Neutrophil (primary cell): Measurements from ENCODE around the gene ALG12.

Source experiments
- H3K27ac ChIP-seq: fragments of 200-600 bp; sonication (generic); 2 replicates; pipeline ENCODE4 v1.5.1; 2016; ENCODE audit warnings: mild to moderate bottlenecking, moderate library complexity
- H3K27me3 ChIP-seq: fragments of 200-600 bp; sonication (generic); 2 replicates; pipeline ENCODE4 v1.6.0; 2016; ENCODE audit warnings: mild to moderate bottlenecking
- H3K36me3 ChIP-seq: fragments of 200-600 bp; sonication (generic); 2 replicates; pipeline ENCODE4 v1.5.1; 2017
- H3K4me1 ChIP-seq, 2 experiments: fragments of 200-600 bp in 1 of 2; sonication (generic) in 1 of 2; 1 replicate in 1 of 2; 2 replicates in 1 of 2; pipeline versions ENCODE4 v1.5.1 to v1.6.1; 2013 to 2016; ENCODE audit warnings: low read depth in 1 of 2, low read length in 1 of 2, mild to moderate bottlenecking in 1 of 2, moderate library complexity in 1 of 2; ENCODE audit not compliant: control insufficient read depth in 1 of 2, insufficient read depth in 1 of 2
- H3K4me3 ChIP-seq, 2 experiments: fragments of 200-600 bp in 1 of 2; sonication (generic) in 1 of 2; 1 replicate in 1 of 2; 2 replicates in 1 of 2; pipeline ENCODE4 v1.5.1; 2013 to 2016; ENCODE audit warnings: low read depth in 1 of 2, low read length in 1 of 2, mild to moderate bottlenecking in 1 of 2, moderate library complexity in 1 of 2
- H3K9me3 ChIP-seq: fragments of 200-600 bp; sonication (generic); 2 replicates; pipeline ENCODE4 v1.5.1; 2016
- TF ChIP-seq, protein P1 (sequence below): fragments of 200-600 bp; sonication (generic); IDR thresholded peaks from 2 replicates; pipeline ENCODE4 v1.5.1; 2016; ENCODE audit warnings: antibody characterized with exemption

ALG12 gene

GRCh38 chr22:49955581-49956417, 37.6 kb upstream of the ALG12 start:
- H3K36me3 ChIP-seq, result no peaks in the 10 kb centered on the region
- H3K9me3 ChIP-seq, result no peaks in the 10 kb centered on the region
- TF ChIP-seq, protein P1, sequence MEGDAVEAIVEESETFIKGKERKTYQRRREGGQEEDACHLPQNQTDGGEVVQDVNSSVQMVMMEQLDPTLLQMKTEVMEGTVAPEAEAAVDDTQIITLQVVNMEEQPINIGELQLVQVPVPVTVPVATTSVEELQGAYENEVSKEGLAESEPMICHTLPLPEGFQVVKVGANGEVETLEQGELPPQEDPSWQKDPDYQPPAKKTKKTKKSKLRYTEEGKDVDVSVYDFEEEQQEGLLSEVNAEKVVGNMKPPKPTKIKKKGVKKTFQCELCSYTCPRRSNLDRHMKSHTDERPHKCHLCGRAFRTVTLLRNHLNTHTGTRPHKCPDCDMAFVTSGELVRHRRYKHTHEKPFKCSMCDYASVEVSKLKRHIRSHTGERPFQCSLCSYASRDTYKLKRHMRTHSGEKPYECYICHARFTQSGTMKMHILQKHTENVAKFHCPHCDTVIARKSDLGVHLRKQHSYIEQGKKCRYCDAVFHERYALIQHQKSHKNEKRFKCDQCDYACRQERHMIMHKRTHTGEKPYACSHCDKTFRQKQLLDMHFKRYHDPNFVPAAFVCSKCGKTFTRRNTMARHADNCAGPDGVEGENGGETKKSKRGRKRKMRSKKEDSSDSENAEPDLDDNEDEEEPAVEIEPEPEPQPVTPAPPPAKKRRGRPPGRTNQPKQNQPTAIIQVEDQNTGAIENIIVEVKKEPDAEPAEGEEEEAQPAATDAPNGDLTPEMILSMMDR, result no peak
- no peaks in the 10 kb centered on the region for H3K27me3 ChIP-seq
- H3K27ac ChIP-seq, result no peak overlapping the region
- peaks cover 52 to 61% of the 10 kb centered on the region in 2 experiments for H3K4me1 ChIP-seq
- no peak overlapping the region for H3K4me3 ChIP-seq

DNA sequence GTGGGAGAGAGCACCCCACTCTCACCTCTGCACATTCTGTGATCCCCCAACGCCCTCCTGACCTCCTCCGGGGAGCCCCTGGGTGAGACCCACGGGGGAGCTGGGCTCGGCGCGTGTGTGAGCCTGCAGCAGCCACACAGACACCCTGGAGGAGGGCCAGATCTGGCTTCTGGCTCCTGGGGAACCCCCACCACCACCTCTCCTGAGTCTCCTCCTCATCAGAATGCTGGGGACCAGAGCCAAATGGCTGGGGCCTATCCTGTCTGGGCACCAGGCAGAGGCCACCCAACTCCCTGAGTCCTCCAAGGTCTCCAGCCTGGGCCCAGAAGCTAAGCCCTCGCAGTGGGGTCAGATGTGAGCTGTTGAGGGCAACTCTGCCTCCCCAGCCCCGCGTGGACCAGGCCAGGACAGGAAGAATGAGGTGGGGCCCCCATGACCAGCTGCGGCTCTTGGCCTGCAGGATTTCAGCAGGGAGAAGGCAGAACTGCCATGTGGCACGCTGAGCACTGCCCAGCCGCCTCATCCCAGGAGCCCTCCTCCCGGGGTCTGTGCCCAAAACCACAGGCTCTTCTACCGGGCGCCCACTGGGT, 36.8 kb upstream of the ALG12 start:
- TF ChIP-seq, protein P1, result no peak
- Histone ChIP-seq H3K4me3 (no peak overlapping the region), H3K4me1 (peaks cover 54 to 65% of the 10 kb centered on the region in 2 experiments)

DNA sequence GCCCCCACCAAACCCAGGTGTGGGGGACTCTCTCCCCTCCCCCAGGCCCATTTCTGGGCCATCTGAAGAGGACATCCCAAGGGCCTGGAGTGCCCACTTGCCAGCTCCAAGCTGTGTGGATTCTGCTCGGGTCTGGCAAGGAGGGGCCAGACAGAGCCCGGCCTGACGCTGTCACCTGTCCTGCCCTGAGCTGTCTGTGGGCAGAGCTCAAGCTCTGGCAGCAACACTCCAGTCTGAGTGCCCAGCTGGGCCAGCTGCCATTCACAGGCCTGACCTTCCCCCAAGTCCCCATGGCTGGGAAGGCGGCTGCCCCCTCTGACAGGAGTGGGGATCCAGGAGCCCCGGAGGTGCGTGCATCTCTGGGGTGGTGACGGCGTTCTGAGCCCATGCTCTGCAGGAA, 36.1 kb upstream of the ALG12 start:
- H3K9me3 ChIP-seq, result no peaks in the 10 kb centered on the region
- TF ChIP-seq, protein P1, result no peak
- peak overlapping the region; percentile 98 for H3K27ac ChIP-seq
- H3K27me3 ChIP-seq, result no peaks in the 10 kb centered on the region
- peak overlapping the region; percentile 37 to 46 for H3K4me3 ChIP-seq
- H3K4me1 ChIP-seq, result peaks cover 47 to 61% of the 10 kb centered on the region in 2 experiments
- no peaks in the 10 kb centered on the region for H3K36me3 ChIP-seq

More for the DNA sequence above, 36.8 kb upstream of the ALG12 start:
- Histone ChIP-seq H3K36me3 (no peaks in the 10 kb centered on the region), H3K9me3 (no peaks in the 10 kb centered on the region), H3K27ac (peak overlapping the region; percentile 98), H3K27me3 (no peaks in the 10 kb centered on the region)

DNA sequence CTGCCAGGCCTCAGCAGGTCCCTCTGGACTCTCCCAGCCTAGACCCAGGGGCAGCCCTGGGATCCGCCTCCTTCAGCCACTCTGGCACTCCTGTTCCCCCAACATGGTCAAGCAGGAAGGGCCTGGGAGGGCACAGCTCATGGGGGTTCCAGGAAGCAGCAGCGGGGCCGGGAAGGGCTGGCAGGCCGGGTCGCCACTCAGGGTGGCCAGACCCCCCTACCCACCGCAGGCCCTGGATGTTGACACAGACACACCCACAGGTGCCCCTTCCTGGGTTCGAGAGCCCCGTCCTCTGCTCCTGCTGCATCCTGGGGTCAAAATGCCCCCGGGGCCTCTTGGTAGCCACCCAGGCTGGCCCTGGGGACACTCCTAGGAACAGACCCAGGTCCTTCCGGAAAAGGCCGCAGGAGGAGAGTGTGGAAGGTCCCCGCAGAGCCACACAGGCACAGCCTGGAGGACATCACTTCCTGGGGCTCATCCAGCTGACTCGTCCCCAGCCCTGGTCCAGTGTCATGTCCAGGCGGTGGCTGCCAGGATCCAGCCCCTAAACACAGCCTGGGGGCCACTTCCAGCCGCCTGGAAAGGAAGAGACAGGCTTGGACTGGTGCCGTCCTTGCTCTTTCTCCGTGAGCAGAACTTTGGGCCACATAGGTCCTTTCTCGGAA, 35.6 kb upstream of the ALG12 start:
- Histone ChIP-seq H3K4me3 (peak overlapping the region; percentile 37 to 46), H3K9me3 (no peaks in the 10 kb centered on the region), H3K27me3 (no peaks in the 10 kb centered on the region), H3K4me1 (peaks cover 42 to 55% of the 10 kb centered on the region in 2 experiments), H3K27ac (peak overlapping the region; percentile 98), H3K36me3 (no peaks in the 10 kb centered on the region)
- TF ChIP-seq, protein P1, result no peak

DNA sequence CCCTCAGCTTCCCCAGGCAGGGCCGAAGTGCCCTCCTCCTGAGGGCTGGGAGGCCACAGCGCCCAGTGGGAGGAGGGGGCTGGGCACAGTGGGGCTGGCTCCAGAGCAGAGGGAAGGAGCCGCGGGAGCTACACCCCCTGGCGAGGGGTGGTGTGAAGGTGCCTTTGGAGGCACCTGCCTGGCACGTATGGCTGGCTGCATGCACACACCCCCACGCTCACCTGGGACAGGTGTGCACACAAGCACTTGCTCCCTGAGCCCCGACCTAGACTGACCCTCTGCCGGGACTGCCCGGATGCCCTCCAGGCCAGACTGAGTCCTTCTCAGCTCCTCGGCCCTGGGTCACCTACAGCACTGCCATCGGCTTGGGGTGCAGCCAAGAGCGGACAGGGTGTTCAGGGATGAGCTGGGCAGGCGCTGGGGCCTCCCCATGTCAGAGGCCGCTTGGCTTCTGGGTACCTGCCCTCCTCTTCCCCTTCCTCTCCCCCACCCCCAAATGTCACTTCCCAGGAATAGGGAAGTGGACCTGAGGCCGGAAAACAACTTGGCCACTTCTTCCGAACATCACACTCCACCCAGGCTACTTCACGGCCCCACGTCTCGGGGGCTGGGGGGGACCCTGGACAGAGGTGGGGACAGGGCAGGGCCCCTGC, 34.9 kb upstream of the ALG12 start:
- no peaks in the 10 kb centered on the region for H3K27me3 ChIP-seq
- H3K4me1 ChIP-seq, result peaks cover 41 to 50% of the 10 kb centered on the region in 2 experiments
- peak overlapping the region; percentile 37 to 46 for H3K4me3 ChIP-seq
- no peaks in the 10 kb centered on the region for H3K9me3 ChIP-seq
- H3K27ac ChIP-seq, result peak overlapping the region; percentile 98
- TF ChIP-seq, protein P1, result no peak
- H3K36me3 ChIP-seq, result no peaks in the 10 kb centered on the region
